HG02884 (cell line): ENCODE data around the gene PRKG1.

Experiments
- ATAC-seq: cut with Tn5 transposase; IDR thresholded peaks from one replicate; pipeline ENCODE4 v1.9.1; 2021; ENCODE audit warnings: mild to moderate bottlenecking, moderate library complexity; ENCODE audit not compliant: unreplicated experiment

PRKG1 gene

GRCh38 chr10:51896849-51897248 is 822.6 kb downstream of the PRKG1 start:
- no peak for ATAC-seq

GRCh38 chr10:51897560-51897959 is 823.3 kb downstream of the PRKG1 start:
- no peak for ATAC-seq

- no peak for ATAC-seq
Measured at GRCh38 chr10:51900180-51900579, 825.9 kb downstream of the PRKG1 start.

GRCh38 chr10:51903675-51904074 is 829.4 kb downstream of the PRKG1 start:
- ATAC-seq = no peak

GRCh38 chr10:51905032-51905431 is 830.7 kb downstream of the PRKG1 start:
- no peak for ATAC-seq

GRCh38 chr10:51907361-51907760 is 833.1 kb downstream of the PRKG1 start:
- ATAC-seq = no peak

- ATAC-seq = no peak
Measured at GRCh38 chr10:51910189-51910588, 835.9 kb downstream of the PRKG1 start.

GRCh38 chr10:51910596-51910995 is 836.3 kb downstream of the PRKG1 start:
- ATAC-seq = no peak

GRCh38 chr10:51911723-51912122 is 837.4 kb downstream of the PRKG1 start:
- ATAC-seq = no peak

- ATAC-seq = no peak
Measured at GRCh38 chr10:51915031-51915542, 840.8 kb downstream of the PRKG1 start.

- no peak for ATAC-seq
Measured at GRCh38 chr10:51918440-51918839, 844.2 kb downstream of the PRKG1 start.

GRCh38 chr10:51918884-51919325 is 844.6 kb downstream of the PRKG1 start:
- peak; percentile 58 for ATAC-seq

GRCh38 chr10:51920672-51921071 is 846.4 kb downstream of the PRKG1 start:
- ATAC-seq = peak; percentile 51

- no peak for ATAC-seq
Measured at GRCh38 chr10:51924359-51924758, 850.1 kb downstream of the PRKG1 start.

- ATAC-seq = no peak
Measured at GRCh38 chr10:51926337-51926736, 852.0 kb downstream of the PRKG1 start.

GRCh38 chr10:51928162-51928561 is 853.9 kb downstream of the PRKG1 start:
- ATAC-seq = no peak

- no peak for ATAC-seq
Measured at GRCh38 chr10:51932530-51932929, 858.2 kb downstream of the PRKG1 start.

- ATAC-seq = no peak
Measured at GRCh38 chr10:51934373-51934772, 860.1 kb downstream of the PRKG1 start.

GRCh38 chr10:51935341-51935740 is 861.1 kb downstream of the PRKG1 start:
- no peak for ATAC-seq

GRCh38 chr10:51937308-51938140 is 863.2 kb downstream of the PRKG1 start:
- ATAC-seq = no peak

GRCh38 chr10:51950371-51950995 is 876.2 kb downstream of the PRKG1 start:
- ATAC-seq = no peak

GRCh38 chr10:51950996-51951555 is 876.8 kb downstream of the PRKG1 start:
- ATAC-seq = no peak
